ENCODE measurements around the gene MAB21L4.
"Not testable (repeated sequence)": the region's sequence is repeated elsewhere in the genome, so short reads cannot be mapped to it uniquely, and the experiment has no call there.

Gene MAB21L4

DNA sequence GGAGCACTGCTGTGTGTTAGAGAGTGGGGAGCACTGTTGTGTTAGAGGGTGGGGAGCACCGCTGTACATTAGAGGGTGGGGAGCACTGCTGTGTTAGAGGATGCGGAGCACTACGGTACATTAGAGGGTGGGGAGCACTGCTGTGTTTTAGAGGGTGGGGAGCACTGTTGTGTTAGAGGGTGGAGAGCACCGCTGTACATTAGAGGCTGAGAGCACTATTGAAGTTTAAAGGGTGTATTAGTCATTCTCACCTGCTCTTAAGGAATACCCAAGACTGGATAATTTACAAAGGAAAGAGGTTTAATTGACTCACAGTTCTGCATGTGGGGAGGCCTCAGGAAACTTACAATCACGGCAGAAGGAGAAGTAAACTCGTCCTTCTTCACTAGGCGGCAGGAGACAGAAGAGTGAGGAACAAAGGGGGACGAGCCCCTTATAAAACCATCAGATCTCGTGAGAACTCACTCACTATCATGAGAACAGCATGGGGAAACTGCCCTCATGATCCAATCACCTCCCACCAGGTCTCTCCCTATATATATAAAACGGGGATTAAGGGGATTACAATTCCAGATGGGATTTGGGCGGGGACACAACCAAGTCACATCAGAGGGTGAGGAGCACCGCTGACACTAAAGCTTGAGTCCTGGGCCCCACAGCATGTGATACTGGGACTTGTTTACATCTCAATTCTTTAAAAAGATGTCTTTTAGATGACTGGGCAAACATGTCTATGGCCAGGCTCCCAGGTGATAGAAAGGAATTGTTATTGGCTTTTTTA lies 46.9 kb downstream of the MAB21L4 start:
- H3K9ac ChIP-seq, result no peak overlapping the region
- no peak overlapping the region for H3K4me2 ChIP-seq (ENCODE audit: low read length)
- H3K36me3 ChIP-seq (ENCODE audit: control insufficient read depth, insufficient read depth, low read length), result no peaks in the 10 kb centered on the region
- H3K27ac ChIP-seq, result no peak overlapping the region
- H3K79me2 ChIP-seq, result no peaks in the 10 kb centered on the region
- no peak overlapping the region for H2AFZ ChIP-seq
- H3K27me3 ChIP-seq (ENCODE audit: control insufficient read depth, insufficient read depth, low read length), result no peaks in the 10 kb centered on the region
- no peak for TF ChIP-seq CTCF (IDR thresholded peaks at IDR 0.05)
- H3K4me3 ChIP-seq (ENCODE audit: low read depth, low read length), result no peak overlapping the region
- no peaks in the 10 kb centered on the region for H3K9me3 ChIP-seq (ENCODE audit: control insufficient read depth, low read length)
- H3K4me1 ChIP-seq, result no peaks in the 10 kb centered on the region

DNA sequence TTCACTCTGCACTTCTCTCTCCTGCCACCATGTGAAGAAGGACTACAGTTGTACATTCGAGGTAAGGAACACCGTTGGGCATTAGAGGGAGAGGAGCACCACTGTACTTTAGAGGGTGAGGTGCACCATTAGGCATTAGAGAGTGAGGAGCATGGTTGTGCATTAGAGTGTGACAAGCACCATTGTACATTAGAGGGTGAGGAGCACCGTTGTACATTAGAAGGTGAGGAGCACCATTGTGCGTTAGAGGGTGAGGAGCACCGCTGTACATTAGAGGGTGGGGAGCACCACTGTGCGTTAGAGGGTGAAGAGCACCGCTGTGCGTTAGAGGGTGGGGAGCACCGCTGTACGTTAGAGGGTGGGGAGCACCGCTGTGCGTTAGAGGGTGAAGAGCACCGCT lies 48.1 kb downstream of the MAB21L4 start:
- H3K4me2 ChIP-seq (ENCODE audit: low read length), result no peak overlapping the region
- no peaks in the 10 kb centered on the region for H3K27me3 ChIP-seq (ENCODE audit: control insufficient read depth, insufficient read depth, low read length)
- H3K79me2 ChIP-seq, result no peaks in the 10 kb centered on the region
- no peaks in the 10 kb centered on the region for H3K9me3 ChIP-seq (ENCODE audit: control insufficient read depth, low read length)
- H3K27ac ChIP-seq, result no peak overlapping the region
- TF ChIP-seq CTCF (IDR thresholded peaks at IDR 0.05), result no peak
- H3K4me3 ChIP-seq (ENCODE audit: low read depth, low read length), result no peak overlapping the region
- no peak overlapping the region for H3K9ac ChIP-seq
- H3K36me3 ChIP-seq (ENCODE audit: control insufficient read depth, insufficient read depth, low read length), result no peaks in the 10 kb centered on the region
- no peaks in the 10 kb centered on the region for H3K4me1 ChIP-seq
- no peak overlapping the region for H2AFZ ChIP-seq

GRCh38 chr2:240846873-240847595 lies 48.9 kb downstream of the MAB21L4 start:
- no peak overlapping the region for H3K4me2 ChIP-seq (ENCODE audit: low read length)
- no peak overlapping the region for H3K4me3 ChIP-seq (ENCODE audit: low read depth, low read length)
- H3K27me3 ChIP-seq (ENCODE audit: control insufficient read depth, insufficient read depth, low read length), result no peaks in the 10 kb centered on the region
- no peaks in the 10 kb centered on the region for H3K36me3 ChIP-seq (ENCODE audit: control insufficient read depth, insufficient read depth, low read length)
- H3K9ac ChIP-seq, result no peak overlapping the region
- no peaks in the 10 kb centered on the region for H3K9me3 ChIP-seq (ENCODE audit: control insufficient read depth, low read length)
- H3K4me1 ChIP-seq, result no peaks in the 10 kb centered on the region
- no peak overlapping the region for H2AFZ ChIP-seq
- H3K79me2 ChIP-seq, result no peaks in the 10 kb centered on the region
- H3K27ac ChIP-seq, result no peak overlapping the region
- TF ChIP-seq CTCF (IDR thresholded peaks at IDR 0.05), result no peak

GRCh38 chr2:240846309-240846708 lies 49.6 kb downstream of the MAB21L4 start:
- H3K27me3 ChIP-seq (ENCODE audit: control insufficient read depth, insufficient read depth, low read length); H2AFZ ChIP-seq; H3K36me3 ChIP-seq (ENCODE audit: control insufficient read depth, insufficient read depth, low read length); H3K9me3 ChIP-seq (ENCODE audit: control insufficient read depth, low read length); H3K9ac ChIP-seq; H3K4me2 ChIP-seq (ENCODE audit: low read length); H3K27ac ChIP-seq; H3K4me3 ChIP-seq (ENCODE audit: low read depth, low read length); H3K79me2 ChIP-seq; H3K4me1 ChIP-seq: not testable (repeated sequence)

GRCh38 chr2:240840435-240841060 lies 55.4 kb downstream of the MAB21L4 start:
- H3K4me3 ChIP-seq (ENCODE audit: low read depth, low read length), result no peak overlapping the region
- no peaks in the 10 kb centered on the region for H3K27me3 ChIP-seq (ENCODE audit: control insufficient read depth, insufficient read depth, low read length)
- no peak overlapping the region for H3K4me2 ChIP-seq (ENCODE audit: low read length)
- no peaks in the 10 kb centered on the region for H3K36me3 ChIP-seq (ENCODE audit: control insufficient read depth, insufficient read depth, low read length)
- no peaks in the 10 kb centered on the region for H3K79me2 ChIP-seq
- H3K9ac ChIP-seq, result no peak overlapping the region
- no peak overlapping the region for H2AFZ ChIP-seq
- H3K27ac ChIP-seq, result no peak overlapping the region
- H3K4me1 ChIP-seq, result no peaks in the 10 kb centered on the region
- peak; percentile 73 for TF ChIP-seq CTCF (IDR thresholded peaks at IDR 0.05)
- no peaks in the 10 kb centered on the region for H3K9me3 ChIP-seq (ENCODE audit: control insufficient read depth, low read length)
